GM15510 (cell line): ENCODE measurements around the gene NEB.

Experiments used
- POLR2A ChIP-seq: IDR thresholded peaks from 3 replicates; pipeline ENCODE4 v1.6.1; 2011; ENCODE audit warnings: borderline replicate concordance; ENCODE audit not compliant: insufficient read length; ENCODE audit errors: extremely low read depth

NEB gene

DNA sequence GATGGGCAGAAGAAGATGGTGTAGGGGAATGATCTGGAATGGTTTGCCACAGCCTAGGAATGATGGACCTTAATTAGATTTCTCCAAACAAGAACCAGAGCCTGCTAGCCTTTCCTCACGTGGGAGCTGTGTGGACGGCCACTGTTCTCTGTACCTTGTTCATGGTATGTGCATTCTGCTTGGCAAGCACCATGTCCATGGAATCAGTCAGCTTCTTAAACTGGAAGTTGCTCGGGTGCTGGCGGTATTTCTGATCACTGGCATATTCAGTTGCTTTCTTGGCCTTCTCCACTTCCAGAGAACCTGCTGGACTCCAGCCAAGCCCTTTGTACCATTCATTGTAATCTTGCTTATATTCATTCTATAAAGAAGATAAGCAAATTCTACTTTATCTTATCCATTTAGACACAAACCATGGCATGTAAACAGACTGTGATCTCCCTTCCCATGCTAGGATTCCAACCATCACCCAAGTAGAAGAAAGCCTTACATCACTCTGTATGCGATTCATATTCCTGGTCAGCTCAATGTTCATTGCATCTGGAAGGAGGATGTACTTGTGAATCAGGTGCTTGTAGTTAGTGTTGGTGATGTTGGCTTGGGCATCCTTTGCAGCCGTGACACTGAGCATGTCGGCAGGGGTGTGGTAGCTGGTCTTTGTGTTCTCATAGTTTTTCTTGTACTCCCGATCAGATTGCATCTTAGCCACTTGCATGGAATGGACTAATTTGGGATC lies 78.4 kb downstream of the NEB start:
- TF ChIP-seq POLR2A: no peak

DNA sequence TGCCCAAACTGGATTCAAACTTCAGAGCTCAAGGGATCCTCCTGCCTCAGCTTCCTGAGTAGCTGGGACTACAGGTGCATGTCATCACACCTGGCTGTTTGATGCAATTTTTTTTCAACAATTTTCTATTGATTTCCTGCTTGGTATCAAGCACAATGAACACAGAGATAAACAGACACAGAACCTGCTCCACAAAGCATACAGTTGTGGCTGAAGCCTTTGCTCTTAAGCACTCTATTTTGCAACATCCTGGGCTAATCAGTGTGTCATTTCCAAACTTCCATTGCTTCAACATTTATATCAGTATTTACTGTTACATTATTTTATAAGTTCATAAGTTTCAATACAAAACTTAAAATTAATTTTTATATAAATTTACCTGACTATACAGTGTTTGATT lies 79.4 kb downstream of the NEB start:
- TF ChIP-seq POLR2A: no peak

DNA sequence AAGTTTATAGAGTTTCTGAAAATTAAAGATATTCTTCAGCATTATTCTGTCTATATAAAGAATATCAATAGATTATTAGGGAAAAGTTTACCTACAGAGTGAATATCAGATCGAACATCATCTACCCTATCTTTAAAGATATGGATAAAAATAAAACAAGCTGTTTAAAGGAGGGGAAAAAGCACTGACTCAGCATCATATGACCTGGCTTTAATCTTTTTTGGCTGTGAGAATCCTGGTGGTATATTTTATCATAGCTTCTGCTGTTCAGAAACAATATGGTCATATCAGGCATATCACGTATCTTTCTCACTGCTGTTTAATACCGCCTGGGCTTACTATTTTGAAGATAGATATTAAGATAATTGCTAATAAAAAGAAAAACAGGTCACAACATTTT lies 80.2 kb downstream of the NEB start:
- no peak for TF ChIP-seq POLR2A

DNA sequence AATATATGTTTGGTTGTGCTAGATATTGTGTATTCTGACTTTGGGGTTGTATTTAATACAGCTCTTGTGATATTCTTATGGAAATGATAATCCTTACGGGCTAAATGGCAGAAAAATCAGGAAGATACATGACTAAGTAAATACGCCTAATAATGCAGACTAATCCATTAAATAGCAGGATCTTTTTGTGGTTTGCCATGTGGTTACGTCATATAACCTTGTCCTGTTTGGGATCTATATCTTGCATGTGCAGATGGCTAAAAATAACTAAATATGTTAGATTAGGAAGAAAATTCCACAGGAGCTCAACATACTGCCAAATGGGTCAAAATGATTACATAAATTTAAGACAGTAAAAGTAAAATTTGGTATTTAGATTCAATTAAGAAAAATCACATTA lies 83.0 kb downstream of the NEB start:
- TF ChIP-seq POLR2A: no peak

DNA sequence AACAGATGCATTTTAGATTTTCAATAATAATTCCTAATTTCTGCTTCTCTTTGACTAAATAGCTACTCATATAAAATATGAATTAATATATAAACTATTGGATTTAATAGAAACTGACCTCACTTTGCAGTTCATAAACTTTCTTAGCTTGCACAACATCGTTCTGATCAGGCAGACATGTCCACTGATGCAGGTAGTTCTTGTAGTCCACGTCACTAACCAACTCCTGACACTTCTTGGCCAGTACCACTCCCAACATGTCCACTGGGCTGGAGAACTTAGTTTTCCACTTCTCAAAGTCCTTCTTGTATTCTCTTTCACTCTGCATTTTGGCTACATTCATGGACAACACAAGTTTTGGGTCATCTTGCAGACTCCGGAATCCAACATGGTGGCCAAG lies 83.8 kb downstream of the NEB start:
- TF ChIP-seq POLR2A: no peak

DNA sequence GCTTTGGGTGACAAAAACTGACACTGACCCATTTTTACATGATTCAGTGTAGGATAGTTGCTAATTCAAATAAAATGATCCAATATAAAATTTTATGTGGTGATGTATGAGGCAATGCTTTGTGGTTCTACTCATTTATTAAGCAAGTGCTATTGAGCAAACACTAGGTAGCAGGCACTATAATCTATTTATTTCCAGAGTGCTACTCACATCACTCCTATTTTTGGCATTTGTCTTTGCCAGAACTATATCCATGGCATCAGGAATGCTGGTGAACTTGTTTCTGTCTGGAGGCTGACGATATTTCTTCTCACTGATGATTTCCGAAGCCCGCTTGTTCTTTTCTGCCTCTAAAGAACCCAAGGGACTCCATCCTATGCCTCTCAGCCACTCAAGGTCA lies 84.3 kb downstream of the NEB start:
- no peak for TF ChIP-seq POLR2A

DNA sequence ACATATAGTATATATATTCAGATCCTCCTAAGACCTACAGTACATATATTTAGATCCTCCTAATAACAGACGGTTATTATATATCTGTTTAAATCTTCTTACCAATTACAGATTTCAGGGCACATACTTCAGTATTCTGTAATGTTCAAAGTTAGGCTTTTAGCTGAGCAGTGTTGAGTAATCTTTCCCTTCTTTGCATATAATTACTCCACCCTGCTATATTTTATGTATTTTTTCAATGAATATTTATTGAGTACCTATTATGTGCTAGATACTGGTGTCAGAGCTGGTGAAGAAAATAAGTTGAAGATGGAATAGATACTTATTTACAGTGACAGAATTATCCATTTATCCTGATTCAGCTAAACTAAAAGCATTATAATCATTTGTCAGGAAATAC lies 84.9 kb downstream of the NEB start:
- no peak for TF ChIP-seq POLR2A

DNA sequence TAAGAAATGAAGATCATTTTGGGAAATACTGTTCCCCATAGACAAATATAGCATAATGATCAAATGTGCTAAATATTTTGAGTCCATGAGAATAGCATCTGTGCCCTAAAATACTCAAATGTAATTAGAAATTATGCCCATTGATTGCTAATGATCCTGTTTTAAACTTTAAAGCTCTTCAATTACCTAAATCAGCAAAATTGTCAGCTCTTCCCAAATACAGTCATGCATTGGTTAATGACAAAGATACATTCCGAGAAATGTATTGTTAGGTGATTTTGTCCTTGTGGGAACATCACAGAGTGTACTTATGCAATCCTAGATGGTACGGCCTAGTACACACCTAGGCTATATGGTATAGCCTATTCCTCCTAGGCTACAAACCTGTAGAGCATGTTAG lies 89.7 kb downstream of the NEB start:
- TF ChIP-seq POLR2A: no peak

DNA sequence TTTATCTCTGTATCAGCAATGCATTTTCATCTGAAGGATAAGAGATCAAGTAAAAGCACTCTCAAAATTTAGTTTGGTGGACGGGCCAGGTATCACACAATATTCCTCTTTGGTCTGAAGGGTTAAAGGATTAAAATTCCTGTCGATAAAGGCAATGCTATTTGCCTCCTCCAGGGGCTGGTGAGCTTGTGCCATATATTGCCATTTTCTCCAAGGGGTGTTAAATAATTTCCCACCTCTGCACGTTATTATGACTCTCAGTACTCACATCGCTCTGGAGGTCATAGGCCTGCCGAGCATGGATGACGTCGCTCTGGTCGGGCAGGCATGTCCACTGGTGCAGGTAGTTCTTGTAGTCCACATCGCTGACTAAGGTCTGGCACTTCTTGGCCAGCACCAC lies 94.2 kb downstream of the NEB start:
- no peak for TF ChIP-seq POLR2A

DNA sequence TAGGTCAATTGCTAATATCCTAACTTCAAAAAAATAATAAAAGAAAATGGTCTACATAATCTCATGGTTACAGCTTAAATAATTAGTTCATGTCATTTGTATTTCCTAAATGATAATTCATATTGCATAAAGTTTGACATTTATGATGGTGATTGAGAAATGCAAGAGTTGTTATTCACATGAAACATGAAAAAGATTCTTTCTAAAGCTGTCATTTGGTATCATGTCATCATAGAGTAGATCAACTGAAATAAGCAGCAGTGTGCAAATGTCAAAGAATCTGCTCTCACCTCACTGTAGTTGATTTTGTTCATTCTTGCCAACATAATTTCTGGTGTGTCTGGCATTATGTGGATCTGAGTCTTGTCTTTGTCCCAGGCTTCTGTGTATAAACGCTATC lies 95.3 kb downstream of the NEB start:
- TF ChIP-seq POLR2A: no peak

DNA sequence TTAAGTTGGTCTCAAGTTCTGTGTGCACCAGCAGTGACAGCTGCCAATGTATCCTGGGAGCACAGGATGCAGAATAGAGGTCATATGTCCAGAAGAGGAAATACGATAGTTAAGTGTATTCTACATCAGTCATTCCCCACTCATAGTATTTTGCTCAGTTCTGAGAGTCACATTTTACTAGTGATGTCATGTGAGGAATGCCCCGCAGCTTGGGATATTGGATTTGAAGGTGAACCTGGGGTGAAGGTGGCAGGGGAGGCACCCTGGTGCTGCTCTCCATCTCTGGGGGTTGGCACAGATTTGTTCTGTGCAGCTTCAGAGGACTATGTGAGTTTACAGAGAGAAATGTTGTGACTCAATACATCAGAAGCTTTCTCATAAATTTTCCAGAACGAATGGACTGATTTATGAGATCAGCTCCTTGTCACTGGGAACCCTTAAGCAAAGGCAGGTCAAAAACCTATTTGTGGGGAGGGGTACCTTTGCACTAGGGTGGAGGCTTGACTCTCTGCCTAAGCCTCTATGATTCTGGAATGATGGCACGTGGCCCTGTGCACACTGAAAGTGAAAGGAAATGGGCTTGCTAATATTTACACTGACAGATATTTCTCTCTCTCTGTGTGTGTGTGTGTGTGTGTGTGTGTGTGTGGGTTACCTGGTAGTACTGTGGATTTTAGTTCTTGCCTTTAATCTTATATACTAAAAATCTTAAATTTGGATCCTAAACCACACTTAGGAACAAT lies 95.9 kb downstream of the NEB start:
- no peak for TF ChIP-seq POLR2A

DNA sequence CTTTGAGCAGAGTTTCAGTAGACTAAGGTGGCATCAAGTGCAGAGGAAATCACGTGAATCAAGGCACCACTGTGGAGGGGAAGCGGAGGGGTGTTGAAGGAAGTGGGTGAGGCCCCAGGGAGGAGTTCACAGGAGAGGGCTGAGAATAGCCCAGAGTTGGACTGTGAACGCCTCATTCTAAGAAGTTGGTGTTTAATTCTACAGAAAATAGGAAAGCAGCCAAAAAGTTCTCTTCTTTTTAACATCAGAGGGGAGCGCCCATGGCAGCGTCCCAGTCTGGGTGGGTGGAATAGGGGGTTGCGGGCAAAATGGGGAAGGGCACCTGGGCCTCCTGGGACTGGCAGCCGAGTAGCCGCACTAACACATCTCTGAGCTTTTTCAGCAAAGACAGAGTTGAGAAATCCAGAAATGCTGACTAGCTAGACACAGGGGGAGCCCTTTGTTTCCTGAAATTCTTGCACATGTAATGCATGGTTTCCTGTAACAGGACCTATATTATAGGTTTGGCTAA lies 97.0 kb downstream of the NEB start:
- no peak for TF ChIP-seq POLR2A

DNA sequence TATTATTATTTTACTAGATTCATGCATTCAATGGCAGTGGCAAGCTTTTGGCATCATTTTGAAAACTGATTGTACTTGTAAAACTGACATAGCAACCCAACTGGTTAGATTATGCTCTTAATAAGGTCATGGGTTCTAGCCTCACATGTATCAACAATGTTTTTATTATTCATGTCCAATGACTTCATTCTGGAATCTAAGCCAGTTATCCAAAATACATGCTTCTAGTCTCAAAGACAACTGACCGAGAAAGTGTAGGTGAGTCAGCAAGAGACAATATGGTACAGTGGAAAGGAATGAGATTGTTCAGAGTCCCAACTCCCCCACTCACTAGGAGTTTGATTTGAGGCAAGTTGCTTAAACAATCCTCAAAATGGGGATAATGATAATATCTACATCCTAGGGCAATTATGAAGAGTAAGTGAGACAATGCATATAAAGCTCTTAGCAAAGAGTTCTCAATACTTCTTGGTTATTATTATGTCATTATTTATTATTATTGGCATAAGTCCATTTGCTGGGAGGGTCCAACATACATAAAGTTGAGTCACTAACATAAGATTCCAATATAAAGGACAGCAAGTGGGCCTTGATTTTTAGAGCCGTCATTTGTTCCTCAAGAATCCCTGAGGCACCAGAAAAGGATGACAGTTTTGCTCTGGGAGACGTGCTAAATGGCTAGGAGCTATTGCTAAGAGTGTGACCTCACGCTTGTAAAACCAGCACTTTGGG lies 99.4 kb downstream of the NEB start:
- TF ChIP-seq POLR2A: no peak

DNA sequence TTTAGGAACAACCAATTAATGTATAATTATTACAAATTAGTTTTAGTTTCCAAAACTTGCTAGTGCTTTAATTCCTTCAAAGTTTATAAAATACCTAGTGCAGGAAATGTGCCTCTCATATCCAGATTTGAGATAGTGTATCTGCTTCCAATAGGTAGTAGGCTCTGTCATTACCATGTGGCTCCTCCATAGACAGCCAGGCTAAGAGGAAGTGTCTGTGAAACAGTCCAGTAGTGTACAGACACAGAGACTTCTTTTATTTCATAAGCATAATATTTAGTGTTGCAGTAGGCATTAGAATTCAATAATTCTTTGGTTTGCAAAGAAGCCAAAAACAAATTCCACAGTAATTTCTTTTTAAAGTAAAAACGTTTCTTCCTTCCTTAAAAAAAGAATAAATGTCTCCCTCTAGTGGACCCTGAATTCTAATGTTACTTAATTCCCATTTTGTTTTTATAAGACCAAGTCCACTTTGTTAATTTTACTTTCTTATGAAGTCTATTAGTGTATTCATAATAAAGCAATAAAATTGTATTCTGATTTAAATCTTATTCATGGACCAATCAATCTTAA lies 101.2 kb downstream of the NEB start:
- TF ChIP-seq POLR2A: no peak

DNA sequence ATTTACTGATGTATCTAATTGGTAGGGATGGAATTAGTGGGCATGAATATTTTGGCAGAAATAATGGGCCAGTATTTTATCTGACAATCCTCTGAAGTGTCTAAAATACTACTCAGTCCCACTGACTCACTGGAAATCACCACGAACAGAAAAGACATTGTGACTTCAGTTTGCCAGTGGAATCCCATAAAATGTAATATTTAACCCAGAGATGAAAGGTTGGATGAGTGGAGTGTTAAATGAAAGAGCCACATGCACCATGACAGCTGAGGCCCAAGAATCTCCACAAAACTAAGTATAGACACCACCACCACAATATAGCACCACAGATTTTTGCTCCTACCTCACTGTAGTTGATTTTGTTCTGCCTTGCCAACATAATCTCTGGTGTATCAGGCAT lies 103.9 kb downstream of the NEB start:
- TF ChIP-seq POLR2A: no peak

DNA sequence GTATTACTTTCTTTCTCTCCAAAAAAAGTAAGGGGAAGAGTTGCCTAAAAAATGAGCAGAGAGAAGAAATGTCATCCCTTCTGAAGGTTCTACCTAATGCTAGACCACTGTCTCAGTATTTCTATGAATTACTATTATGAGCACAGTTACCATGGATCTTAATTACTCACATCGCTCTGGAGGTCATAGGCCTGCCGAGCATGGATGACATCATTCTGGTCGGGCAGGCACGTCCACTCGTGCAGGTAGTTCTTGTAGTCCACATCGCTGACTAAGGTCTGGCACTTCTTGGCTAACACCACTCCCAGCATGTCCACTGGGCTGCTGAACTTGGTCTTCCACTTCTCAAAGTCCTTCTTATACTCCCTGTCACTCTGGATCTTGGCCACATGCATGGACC lies 106.9 kb downstream of the NEB start:
- no peak for TF ChIP-seq POLR2A

DNA sequence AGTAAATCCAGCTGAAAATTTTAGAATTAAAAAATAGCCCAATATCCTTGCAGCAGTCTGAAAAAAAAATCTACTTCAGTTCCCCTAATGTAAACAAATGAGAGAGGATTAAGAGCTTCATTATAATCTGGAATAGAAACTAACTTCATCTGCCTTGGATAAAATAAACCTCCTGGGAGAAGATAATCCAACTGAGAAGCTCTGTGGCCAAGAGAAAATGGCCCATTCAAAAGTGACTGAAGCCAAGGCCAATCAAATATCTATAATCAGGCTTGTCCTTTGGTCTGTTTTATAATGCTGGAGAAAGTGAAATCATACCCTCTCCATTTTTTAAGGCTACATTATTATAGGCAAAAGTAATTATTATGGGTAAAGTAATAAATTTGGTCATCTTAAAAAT lies 110.0 kb downstream of the NEB start:
- no peak for TF ChIP-seq POLR2A
